ENCODE measurements around the gene HLF. TPM values are rescaled to one million over a fixed set of nuclear protein-coding genes. Genes with fewer than 3 reads are reported as not detected.

HLF gene
- total and polyA plus RNA-seq, 2 experiments from 2014 or later: 0.28 TPM; not detected in 1

GRCh38 chr17:55318081-55318480 lies 53.3 kb downstream of the HLF start:
- DNase-seq (ENCODE audit: low spot score): no peak
- Histone ChIP-seq H3K27me3 (ENCODE audit: insufficient read depth) (no peaks in the 10 kb centered on the region), H3K9me2 (ENCODE audit: insufficient read depth) (no peaks in the 10 kb centered on the region; the same call in 1 of the 2 replicates), H3K4me3 (no peak overlapping the region), H3K27ac (ENCODE audit: low read depth) (no peak overlapping the region), H4K20me1 (replicated peaks; ENCODE audit: insufficient read depth) (no peaks in the 10 kb centered on the region), H2AFZ (no peak overlapping the region), H3F3A (replicated peaks; ENCODE audit: low read depth) (no peaks in the 10 kb centered on the region), H3K79me2 (replicated peaks; ENCODE audit: insufficient read depth) (no peaks in the 10 kb centered on the region), H3K4me1 (ENCODE audit: insufficient read depth) (no peaks in the 10 kb centered on the region), H3K36me3 (ENCODE audit: insufficient read depth) (no peaks in the 10 kb centered on the region), H3K4me2 (no peak overlapping the region)
- no peak for ATAC-seq
- Mint-ChIP-seq H3K9me3 (no peaks in the 10 kb centered on the region), H3K36me3 (ENCODE audit: low read depth) (no peaks in the 10 kb centered on the region), H3K4me3 (no peak overlapping the region), H3K27ac (no peak overlapping the region), H3K4me1 (no peaks in the 10 kb centered on the region), H3K27me3 (ENCODE audit: insufficient read depth, low read depth, poor library complexity) (peaks cover under 1% of the 10 kb centered on the region)
- TF ChIP-seq NANOG (IDR thresholded peaks at IDR 0.05; ENCODE audit: borderline replicate concordance): no peak
- TF ChIP-seq CREB1 (CRISPR knock-in tag; IDR thresholded peaks at IDR 0.05; ENCODE audit: low read depth): no peak
- no peak for TF ChIP-seq POLR2AphosphoS5 (IDR thresholded peaks at IDR 0.05; ENCODE audit: low read depth)
- TF ChIP-seq REST (IDR thresholded peaks at IDR 0.05; ENCODE audit: unreplicated experiment): no peak
- TF ChIP-seq ZNF331 (CRISPR knock-in tag; IDR thresholded peaks at IDR 0.05; ENCODE audit: low read depth): no peak
- TF ChIP-seq JUNB (IDR thresholded peaks at IDR 0.05; ENCODE audit: unreplicated experiment): no peak
- TF ChIP-seq CTCF (conservative IDR thresholded peaks at IDR 0.05; ENCODE audit: low read depth in 2 of 2): no peak
- TF ChIP-seq ETS1 (IDR thresholded peaks at IDR 0.05): no peak

GRCh38 chr17:55318715-55319487 lies 54.1 kb downstream of the HLF start:
- H3K9me3 Mint-ChIP-seq: no peaks in the 10 kb centered on the region
- no peak overlapping the region for H3K4me3 Mint-ChIP-seq
- H3K27ac ChIP-seq (ENCODE audit: low read depth): no peak overlapping the region
- no peaks in the 10 kb centered on the region for H3K36me3 ChIP-seq (ENCODE audit: insufficient read depth)
- no peaks in the 10 kb centered on the region for H3K4me1 Mint-ChIP-seq
- H3K27ac Mint-ChIP-seq: no peak overlapping the region
- H3K9me2 ChIP-seq (ENCODE audit: insufficient read depth): no peaks in the 10 kb centered on the region; the same call in 1 of the 2 replicates
- H3K4me3 ChIP-seq: no peak overlapping the region
- H4K20me1 ChIP-seq (replicated peaks; ENCODE audit: insufficient read depth): no peaks in the 10 kb centered on the region
- no peaks in the 10 kb centered on the region for H3K36me3 Mint-ChIP-seq (ENCODE audit: low read depth)
- H3F3A ChIP-seq (replicated peaks; ENCODE audit: low read depth): no peaks in the 10 kb centered on the region
- H3K27me3 Mint-ChIP-seq (ENCODE audit: insufficient read depth, low read depth, poor library complexity): no peaks in the 10 kb centered on the region
- no peaks in the 10 kb centered on the region for H3K27me3 ChIP-seq (ENCODE audit: insufficient read depth)
- H3K79me2 ChIP-seq (replicated peaks; ENCODE audit: insufficient read depth): no peaks in the 10 kb centered on the region
- ATAC-seq: no peak
- DNase-seq (ENCODE audit: low spot score): no peak
- no peak overlapping the region for H3K4me2 ChIP-seq
- H3K4me1 ChIP-seq (ENCODE audit: insufficient read depth): no peaks in the 10 kb centered on the region
- no peak overlapping the region for H2AFZ ChIP-seq
- TF ChIP-seq STAT1 (IDR thresholded peaks at IDR 0.05; ENCODE audit: unreplicated experiment) (no peak), ZNF114 (CRISPR knock-in tag; IDR thresholded peaks at IDR 0.05) (no peak), REST (IDR thresholded peaks at IDR 0.05; ENCODE audit: unreplicated experiment) (no peak)

Measured in GM23338 (cell line).